PC-3 (cell line): Measurements from ENCODE around the gene USP34. TPM values are rescaled to one million over a fixed set of nuclear protein-coding genes. Genes with fewer than 3 reads are reported as not detected.

Source experiments
- ATAC-seq: fragments of 200-7000 bp; cut with Tn5 transposase; 2 replicates; pipeline ENCODE4 v1.9.1; 2020; ENCODE audit warnings: mild to moderate bottlenecking, moderate library complexity
- BruUV-seq: library from RNA; stranded (reverse); fragments of 400-500 nt; replicated peaks from 2 replicates; lab custom pipeline; 2021; lab: Mats Ljungman, UMichigan
- CTCF ChIA-PET: fragments of 300-600 bp; sonication (Branson Sonifier 250); formaldehyde crosslinking; loops from one replicate; lab custom pipeline; 2022; ENCODE audit warnings: antibody characterized with exemption; lab: Charles Lee
- POLR2A ChIA-PET: fragments of 300-600 bp; sonication (Branson Sonifier 250); formaldehyde crosslinking; loops from one replicate; lab custom pipeline; 2022; ENCODE audit warnings: antibody characterized with exemption; ENCODE audit not compliant: unreplicated experiment; lab: Charles Lee
- DNase-seq: peaks from one replicate; pipeline ENCODE4 v3.0.0-alpha.2; 2015
- H2AFZ ChIP-seq: fragments of 300-600 bp; sonication (generic); 2 replicates; pipeline ENCODE4 v1.6.0; 2016; ENCODE audit warnings: antibody characterized with exemption, low read length
- H3F3A ChIP-seq: fragments of 300-600 bp; sonication (generic); one replicate; pipeline ENCODE4 v1.6.0; 2017; ENCODE audit warnings: antibody characterized with exemption, low read length, control low read depth, mild to moderate bottlenecking; ENCODE audit not compliant: unreplicated experiment
- H3K27ac ChIP-seq: fragments of 300-600 bp; sonication (generic); 2 replicates; pipeline ENCODE4 v1.5.1; 2016; ENCODE audit warnings: mild to moderate bottlenecking, low read length
- H3K27me3 ChIP-seq: fragments of 300-600 bp; sonication (generic); 2 replicates; pipeline ENCODE4 v1.6.1; 2016; ENCODE audit warnings: low read length, mixed read lengths
- H3K36me3 ChIP-seq: fragments of 300-600 bp; sonication (generic); 2 replicates; pipeline ENCODE4 v1.6.1; 2016; ENCODE audit warnings: low read depth, mixed run types, low read length, mixed read lengths
- H3K4me1 ChIP-seq: fragments of 300-600 bp; sonication (generic); 2 replicates; pipeline ENCODE4 v1.5.1; 2016; ENCODE audit warnings: low read length; ENCODE audit not compliant: insufficient read depth
- H3K4me2 ChIP-seq: fragments of 300-600 bp; sonication (generic); 2 replicates; pipeline ENCODE4 v1.6.0; 2016; ENCODE audit warnings: low read length
- H3K4me3 ChIP-seq: fragments of 300-600 bp; sonication (generic); 2 replicates; pipeline ENCODE4 v1.5.1; 2016; ENCODE audit warnings: mild to moderate bottlenecking, low read length, mixed read lengths
- H3K79me2 ChIP-seq: fragments of 300-600 bp; sonication (generic); 2 replicates; pipeline ENCODE4 v1.6.1; 2017; ENCODE audit warnings: low read length, mixed read lengths
- H3K9ac ChIP-seq: fragments of 300-600 bp; sonication (generic); 2 replicates; pipeline ENCODE4 v1.6.0; 2016; ENCODE audit warnings: mild to moderate bottlenecking, low read length
- H3K9me2 ChIP-seq: fragments of 300-600 bp; sonication (generic); replicated peaks from 2 replicates; pipeline ENCODE4 v1.6.1; 2016; ENCODE audit warnings: mixed run types, low read length, mixed read lengths
- H3K9me3 ChIP-seq: fragments of 300-600 bp; sonication (generic); 2 replicates; pipeline ENCODE4 v1.6.1; 2016; ENCODE audit warnings: low read length, mixed read lengths
- H4K20me1 ChIP-seq: fragments of 300-600 bp; sonication (generic); 2 replicates; pipeline ENCODE4 v1.6.1; 2016; ENCODE audit warnings: low read length, mixed read lengths
- EZH2 ChIP-seq: fragments of 300-600 bp; sonication (generic); IDR thresholded peaks from one replicate; pipeline ENCODE4 v1.6.1; 2017; ENCODE audit warnings: antibody characterized with exemption, mild to moderate bottlenecking, low read length; ENCODE audit not compliant: unreplicated experiment
- EZH2phosphoT487 ChIP-seq: fragments of 300-600 bp; sonication (generic); IDR thresholded peaks from 2 replicates; pipeline ENCODE4 v1.6.1; 2018; ENCODE audit warnings: mild to moderate bottlenecking, antibody characterized with exemption, low read length, borderline replicate concordance
- intact Hi-C: fragments of 100-400 bp; cut with micrococcal nuclease; formaldehyde crosslinking; loops from 2 replicates; pipeline ENCODE4 v1.9.0; 2023
- total RNA-seq: library from RNA; depleted of rRNA; stranded (reverse); fragments of >200 nt; gene quantifications from 2 replicates; pipeline ENCODE4 v1.2.3, GENCODE V29; 2014
- TF ChIP-seq, protein P1 (sequence below): fragments of 300-600 bp; sonication (generic); conservative IDR thresholded peaks from 2 replicates; pipeline ENCODE4 v1.5.1; 2017; ENCODE audit warnings: antibody characterized with exemption, low read depth, mild to moderate bottlenecking, low read length

USP34 gene
- total RNA-seq, 1 experiment from 2014 or later, result 67.1 TPM

- Histone ChIP-seq H3K9me3 (no peaks in the 10 kb centered on the region), H3K9ac (no peak overlapping the region), H3K4me2 (no peak overlapping the region), H3K79me2 (no peaks in the 10 kb centered on the region), H3K27ac (no peak overlapping the region), H3K27me3 (no peaks in the 10 kb centered on the region), H3K36me3 (peaks cover 22% of the 10 kb centered on the region), H2AFZ (no peak overlapping the region), H3K4me1 (peaks cover 11% of the 10 kb centered on the region), H3F3A (no peaks in the 10 kb centered on the region), H3K4me3 (no peak overlapping the region), H3K9me2 (no peaks in the 10 kb centered on the region), H4K20me1 (no peaks in the 10 kb centered on the region)
- DNase-seq (no peak), ATAC-seq (no peak)
- intact Hi-C loops, result no loop called here
- ChIA-PET CTCF (no interaction called here), POLR2A (no interaction called here)
- no TSS peak for BruUV-seq
- no peak for TF ChIP-seq EZH2
- TF ChIP-seq, protein P1, sequence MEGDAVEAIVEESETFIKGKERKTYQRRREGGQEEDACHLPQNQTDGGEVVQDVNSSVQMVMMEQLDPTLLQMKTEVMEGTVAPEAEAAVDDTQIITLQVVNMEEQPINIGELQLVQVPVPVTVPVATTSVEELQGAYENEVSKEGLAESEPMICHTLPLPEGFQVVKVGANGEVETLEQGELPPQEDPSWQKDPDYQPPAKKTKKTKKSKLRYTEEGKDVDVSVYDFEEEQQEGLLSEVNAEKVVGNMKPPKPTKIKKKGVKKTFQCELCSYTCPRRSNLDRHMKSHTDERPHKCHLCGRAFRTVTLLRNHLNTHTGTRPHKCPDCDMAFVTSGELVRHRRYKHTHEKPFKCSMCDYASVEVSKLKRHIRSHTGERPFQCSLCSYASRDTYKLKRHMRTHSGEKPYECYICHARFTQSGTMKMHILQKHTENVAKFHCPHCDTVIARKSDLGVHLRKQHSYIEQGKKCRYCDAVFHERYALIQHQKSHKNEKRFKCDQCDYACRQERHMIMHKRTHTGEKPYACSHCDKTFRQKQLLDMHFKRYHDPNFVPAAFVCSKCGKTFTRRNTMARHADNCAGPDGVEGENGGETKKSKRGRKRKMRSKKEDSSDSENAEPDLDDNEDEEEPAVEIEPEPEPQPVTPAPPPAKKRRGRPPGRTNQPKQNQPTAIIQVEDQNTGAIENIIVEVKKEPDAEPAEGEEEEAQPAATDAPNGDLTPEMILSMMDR, result no peak
- no peak for TF ChIP-seq EZH2phosphoT487
These were observed 207.1 kb downstream of the USP34 start for GRCh38 chr2:61263830-61264229.

DNA sequence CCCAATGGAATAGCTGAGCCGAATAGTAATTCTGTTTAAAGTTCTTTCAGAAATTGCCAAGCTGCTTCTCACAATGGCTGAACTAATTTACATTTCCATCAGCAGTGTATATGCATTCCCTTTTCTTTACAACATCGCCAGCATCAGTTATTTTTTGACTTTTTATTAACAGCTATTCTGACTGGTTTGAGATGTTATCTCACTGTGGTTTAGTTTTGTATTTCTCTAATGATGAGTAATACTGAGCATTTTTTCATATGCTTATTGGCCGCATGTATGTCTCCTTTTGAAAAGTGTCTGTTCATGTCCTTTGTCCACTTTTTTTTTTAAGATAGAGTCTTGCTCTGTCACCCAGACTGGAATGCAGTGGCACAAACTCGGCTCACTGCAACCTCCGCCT, 208.2 kb downstream of the USP34 start:
- H4K20me1 ChIP-seq, result no peaks in the 10 kb centered on the region
- no peak overlapping the region for H3K4me2 ChIP-seq
- POLR2A ChIA-PET, result no interaction called here
- H3K36me3 ChIP-seq, result peaks cover 16% of the 10 kb centered on the region
- CTCF ChIA-PET, result no interaction called here
- H3K9ac ChIP-seq, result no peak overlapping the region
- H3K79me2 ChIP-seq, result no peaks in the 10 kb centered on the region
- H3K27me3 ChIP-seq, result no peaks in the 10 kb centered on the region
- BruUV-seq, result no TSS peak
- DNase-seq (peak; percentile 74), ATAC-seq (peak; percentile 51)
- no peaks in the 10 kb centered on the region for H3K9me2 ChIP-seq
- no peak overlapping the region for H3K4me3 ChIP-seq
- H3K4me1 ChIP-seq, result peaks cover 11% of the 10 kb centered on the region
- H3K9me3 ChIP-seq, result no peaks in the 10 kb centered on the region
- TF ChIP-seq EZH2 (no peak), EZH2phosphoT487 (no peak)
- TF ChIP-seq, protein P1, result no peak
- intact Hi-C loops, result no loop called here
- H3F3A ChIP-seq, result no peaks in the 10 kb centered on the region
- H3K27ac ChIP-seq, result peak overlapping the region; percentile 49
- no peak overlapping the region for H2AFZ ChIP-seq

DNA sequence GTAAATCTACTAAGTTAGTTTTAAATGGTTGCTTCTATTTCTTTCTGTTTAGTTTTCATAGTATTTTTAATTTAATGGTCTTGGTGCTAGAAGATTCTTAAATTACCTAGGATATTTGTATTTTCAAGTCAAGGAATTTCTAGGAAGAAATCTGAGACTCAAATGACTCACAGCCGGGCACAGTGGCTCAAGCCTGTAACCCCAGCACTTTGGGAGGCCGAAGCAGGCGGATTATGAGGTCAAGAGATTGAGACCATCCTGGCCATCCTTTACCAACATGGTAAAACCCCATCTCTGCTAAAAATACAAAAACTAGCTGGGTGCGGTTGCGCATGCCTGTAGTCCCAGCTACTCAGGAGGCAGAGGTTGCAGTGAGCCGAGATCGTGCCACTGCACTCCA, 213.4 kb downstream of the USP34 start:
- H2AFZ ChIP-seq, result no peak overlapping the region
- no peak for TF ChIP-seq EZH2
- TF ChIP-seq, protein P1, result no peak
- no peak for TF ChIP-seq EZH2phosphoT487
- peaks cover 17% of the 10 kb centered on the region for H3K36me3 ChIP-seq
- ATAC-seq (no peak), DNase-seq (no peak)
- no peaks in the 10 kb centered on the region for H3K9me3 ChIP-seq
- no peak overlapping the region for H3K4me3 ChIP-seq
- no peak overlapping the region for H3K27ac ChIP-seq
- H3K9ac ChIP-seq, result no peak overlapping the region
- ChIA-PET POLR2A (no interaction called here), CTCF (no interaction called here)
- no peaks in the 10 kb centered on the region for H3K79me2 ChIP-seq
- H3K4me1 ChIP-seq, result peaks cover 48% of the 10 kb centered on the region
- H3K4me2 ChIP-seq, result no peak overlapping the region
- no peaks in the 10 kb centered on the region for H3F3A ChIP-seq
- H3K9me2 ChIP-seq, result no peaks in the 10 kb centered on the region
- H4K20me1 ChIP-seq, result no peaks in the 10 kb centered on the region
- H3K27me3 ChIP-seq, result no peaks in the 10 kb centered on the region
- intact Hi-C loops, result no loop called here
- no TSS peak for BruUV-seq
